Coronary artery (tissue), 2 donors: Measurements from ENCODE around the gene TUBA1C.

Experiments
- DNase-seq: peaks from one replicate; pipeline ENCODE4 v3.0.0-alpha.2; 2017; ENCODE audit warnings: low spot score
- H3K27ac ChIP-seq, 2 donors: fragments of 200-600 bp; sonication (generic); one replicate each; pipeline ENCODE4 v1.5.1; 2016 to 2019
- H3K4me3 ChIP-seq: fragments of 200-600 bp; sonication (generic); 2 replicates; pipeline ENCODE4 v1.5.1; 2016; ENCODE audit warnings: mild to moderate bottlenecking, moderate library complexity
- CTCF ChIP-seq: fragments of 200-600 bp; sonication (generic); IDR thresholded peaks from one replicate; pipeline ENCODE4 v1.5.1; 2019; ENCODE audit warnings: antibody characterized with exemption

The TUBA1C gene

GRCh38 chr12:49227713-49228112, 37.2 kb upstream of the TUBA1C start:
- DNase-seq: no peak
- H3K27ac ChIP-seq: no peak overlapping the region
- TF ChIP-seq CTCF: no peak
- H3K4me3 ChIP-seq: no peak overlapping the region

- TF ChIP-seq CTCF: no peak
- no peak for DNase-seq
- H3K27ac ChIP-seq: no peak overlapping the region
- H3K4me3 ChIP-seq: no peak overlapping the region
Measured at GRCh38 chr12:49228653-49229052, 36.2 kb upstream of the TUBA1C start.

GRCh38 chr12:49230176-49230804, 34.6 kb upstream of the TUBA1C start:
- DNase-seq: no peak
- Histone ChIP-seq H3K4me3 (no peak overlapping the region), H3K27ac (no peak overlapping the region)
- TF ChIP-seq CTCF: no peak

- DNase-seq: no peak
- Histone ChIP-seq H3K4me3 (no peak overlapping the region), H3K27ac (no peak overlapping the region)
- TF ChIP-seq CTCF: no peak
Measured at GRCh38 chr12:49230805-49231194, 34.1 kb upstream of the TUBA1C start.

- H3K27ac ChIP-seq: peak overlapping the region; percentile 74 to 88
- H3K4me3 ChIP-seq: no peak overlapping the region
- DNase-seq: no peak
- TF ChIP-seq CTCF: no peak
Measured at GRCh38 chr12:49231878-49232655, 32.8 kb upstream of the TUBA1C start.

- DNase-seq: no peak
- TF ChIP-seq CTCF: no peak
- H3K27ac ChIP-seq: peak overlapping the region; percentile 74 to 88
Measured at GRCh38 chr12:49232940-49233841, 31.7 kb upstream of the TUBA1C start.

More at GRCh38 chr12:49232940-49233841, 31.7 kb upstream of the TUBA1C start:
- H3K4me3 ChIP-seq: peak overlapping the region; percentile 54
